Loucy (cell line): ENCODE data around the gene NSMCE3.
A peak's percentile ranks its signal among the peaks of the same experiment; 100 is the strongest.

Experiments used
- H2AFZ ChIP-seq: fragments of 200-600 bp; sonication (generic); 2 replicates; pipeline ENCODE4 v1.6.0; 2016; ENCODE audit warnings: antibody characterized with exemption, mild to moderate bottlenecking, low read length, moderate library complexity
- H3F3A ChIP-seq: fragments of 200-600 bp; 2 replicates; pipeline ENCODE4 v1.6.0; 2016; ENCODE audit warnings: antibody characterized with exemption, low read depth, mild to moderate bottlenecking
- H3K27me3 ChIP-seq: fragments of 200-600 bp; sonication (generic); 2 replicates; pipeline ENCODE4 v1.6.1; 2014; ENCODE audit warnings: low read length, mild to moderate bottlenecking; ENCODE audit not compliant: insufficient read depth, poor library complexity, severe bottlenecking
- H3K36me3 ChIP-seq: fragments of 200-600 bp; sonication (generic); 2 replicates; pipeline ENCODE4 v1.6.1; 2016; ENCODE audit warnings: low read length; ENCODE audit not compliant: insufficient read depth
- H3K4me1 ChIP-seq: fragments of 200-600 bp; sonication (generic); 2 replicates; pipeline ENCODE4 v1.5.1; 2014; ENCODE audit warnings: low read length, mild to moderate bottlenecking; ENCODE audit not compliant: insufficient read depth, poor library complexity, severe bottlenecking
- H3K4me2 ChIP-seq: fragments of 200-600 bp; sonication (generic); 2 replicates; pipeline ENCODE4 v1.6.0; 2014; ENCODE audit warnings: antibody characterized with exemption, low read length, low read depth, mild to moderate bottlenecking; ENCODE audit not compliant: poor library complexity, severe bottlenecking
- H3K4me3 ChIP-seq: fragments of 200-600 bp; sonication (generic); 2 replicates; pipeline ENCODE4 v1.5.1; 2014; ENCODE audit warnings: low read length, mild to moderate bottlenecking, mixed read lengths; ENCODE audit not compliant: poor library complexity, severe bottlenecking
- H3K79me2 ChIP-seq: fragments of 200-600 bp; sonication (generic); 2 replicates; pipeline ENCODE4 v1.6.1; 2014; ENCODE audit warnings: low read length; ENCODE audit not compliant: insufficient read depth
- H3K9ac ChIP-seq: fragments of 200-600 bp; sonication (generic); 2 replicates; pipeline ENCODE4 v1.6.0; 2014; ENCODE audit warnings: mild to moderate bottlenecking, low read depth, low read length, moderate library complexity; ENCODE audit not compliant: poor library complexity, severe bottlenecking
- H3K9me2 ChIP-seq: fragments of 200-600 bp; sonication (generic); replicated peaks from 2 replicates; pipeline ENCODE4 v1.6.1; 2016; ENCODE audit warnings: low read depth, low read length, mixed read lengths
- H3K9me3 ChIP-seq: fragments of 200-600 bp; sonication (generic); 2 replicates; pipeline ENCODE4 v1.6.1; 2014; ENCODE audit warnings: mild to moderate bottlenecking, antibody characterized with exemption, low read length, low read depth; ENCODE audit not compliant: insufficient read depth
- H4K20me1 ChIP-seq: fragments of 200-600 bp; sonication (generic); 2 replicates; pipeline ENCODE4 v1.6.0; 2014; ENCODE audit warnings: antibody characterized with exemption, low read length, mild to moderate bottlenecking; ENCODE audit not compliant: insufficient read depth, poor library complexity, severe bottlenecking
- CTCF ChIP-seq: fragments of 200-600 bp; sonication (generic); conservative IDR thresholded peaks from 2 replicates; pipeline ENCODE4 v1.5.1; 2014; ENCODE audit warnings: mild to moderate bottlenecking, antibody characterized with exemption, low read length
- EZH2phosphoT487 ChIP-seq: fragments of 200-600 bp; IDR thresholded peaks from 2 replicates; pipeline ENCODE4 v1.6.1; 2018; ENCODE audit warnings: antibody characterized with exemption, mild to moderate bottlenecking, moderate library complexity, borderline replicate concordance

Gene NSMCE3

GRCh38 chr15:29266052-29266582 is 3.5 kb downstream of the NSMCE3 start:
- TF ChIP-seq EZH2phosphoT487 = no peak
- TF ChIP-seq CTCF = no peak

GRCh38 chr15:29263289-29263688 is 6.3 kb downstream of the NSMCE3 start:
- no peak for TF ChIP-seq CTCF
- TF ChIP-seq EZH2phosphoT487 = no peak
- peaks cover 16% of the 10 kb centered on the region for H3K79me2 ChIP-seq
- peaks cover 25% of the 10 kb centered on the region for H3K4me1 ChIP-seq
- no peak overlapping the region for H3K4me2 ChIP-seq
- no peaks in the 10 kb centered on the region for H3K27me3 ChIP-seq
- no peak overlapping the region for H3K4me3 ChIP-seq
- no peaks in the 10 kb centered on the region for H3K9me2 ChIP-seq
- no peaks in the 10 kb centered on the region for H3F3A ChIP-seq
- no peaks in the 10 kb centered on the region for H3K36me3 ChIP-seq
- H2AFZ ChIP-seq = no peak overlapping the region
- H3K9me3 ChIP-seq = no peaks in the 10 kb centered on the region
- H3K9ac ChIP-seq = no peak overlapping the region
- H4K20me1 ChIP-seq = peaks cover 12% of the 10 kb centered on the region

More at GRCh38 chr15:29266052-29266582, 3.5 kb downstream of the NSMCE3 start:
- Histone ChIP-seq H3K4me1 (peaks cover 41% of the 10 kb centered on the region), H3K9ac (no peak overlapping the region), H3K9me2 (no peaks in the 10 kb centered on the region), H2AFZ (no peak overlapping the region), H3K79me2 (peaks cover 29% of the 10 kb centered on the region), H3K4me2 (peak overlapping the region; percentile 91), H3K36me3 (no peaks in the 10 kb centered on the region), H4K20me1 (peaks cover 20% of the 10 kb centered on the region), H3K27me3 (no peaks in the 10 kb centered on the region), H3F3A (no peaks in the 10 kb centered on the region), H3K4me3 (peak overlapping the region; percentile 83), H3K9me3 (no peaks in the 10 kb centered on the region)

- H4K20me1 ChIP-seq = peaks cover 11% of the 10 kb centered on the region
These were observed 6.9 kb downstream of the NSMCE3 start for GRCh38 chr15:29262738-29263137.

More at GRCh38 chr15:29262738-29263137, 6.9 kb downstream of the NSMCE3 start:
- H3K9me3 ChIP-seq = no peaks in the 10 kb centered on the region
- no peak overlapping the region for H2AFZ ChIP-seq
- H3F3A ChIP-seq = no peaks in the 10 kb centered on the region
- no peak for TF ChIP-seq EZH2phosphoT487
- no peak for TF ChIP-seq CTCF
- H3K79me2 ChIP-seq = peaks cover 12% of the 10 kb centered on the region
- no peaks in the 10 kb centered on the region for H3K27me3 ChIP-seq
- H3K4me1 ChIP-seq = peaks cover 21% of the 10 kb centered on the region
- H3K9me2 ChIP-seq = no peaks in the 10 kb centered on the region
- H3K9ac ChIP-seq = no peak overlapping the region
- H3K36me3 ChIP-seq = no peaks in the 10 kb centered on the region
- H3K4me2 ChIP-seq = no peak overlapping the region
- no peak overlapping the region for H3K4me3 ChIP-seq
